HPDE6-E6E7 (cell line): ENCODE data around the gene DEPP1.

Experiments used
- DNase-seq: peaks from one replicate; pipeline ENCODE4 v3.0.0; 2011; ENCODE audit warnings: missing footprints; ENCODE audit errors: extremely low spot score

DEPP1 gene

DNA sequence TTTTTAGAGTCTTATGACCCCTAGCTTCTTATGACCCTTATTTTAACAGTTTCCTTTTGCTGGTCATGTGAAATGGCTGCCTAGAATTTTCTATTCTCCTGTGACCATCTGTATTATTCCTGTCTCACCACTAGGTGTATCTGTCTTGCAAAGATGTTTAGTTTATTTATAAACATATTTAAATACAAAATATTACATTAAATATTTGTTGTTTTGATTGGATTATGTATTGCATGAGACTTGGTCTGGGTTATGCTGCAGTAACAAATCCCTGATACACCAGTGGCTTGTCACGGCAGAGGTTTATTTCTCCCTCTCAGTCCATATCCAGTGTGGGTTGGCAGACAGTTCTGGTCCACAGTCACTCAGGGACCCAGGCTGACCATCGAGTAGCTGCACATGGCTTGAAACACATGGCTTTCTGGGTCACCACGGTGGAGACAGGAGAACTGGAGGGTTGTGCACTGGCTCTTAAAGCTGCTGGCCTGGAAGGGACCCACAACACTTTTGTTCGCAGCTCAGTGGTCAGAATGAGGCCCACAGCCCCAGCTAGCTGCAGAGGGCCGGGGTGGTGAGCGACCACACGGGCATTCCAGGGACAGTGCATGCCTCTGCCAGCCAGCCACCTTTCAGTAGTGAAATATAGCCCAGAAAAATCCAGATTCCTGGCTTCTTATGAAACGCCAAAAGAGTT is 11.6 kb downstream of the DEPP1 start:
- no peak for DNase-seq

GRCh38 chr10:44966129-44966815 is 12.3 kb downstream of the DEPP1 start:
- DNase-seq, result no peak

GRCh38 chr10:44965651-44966097 is 12.9 kb downstream of the DEPP1 start:
- DNase-seq, result no peak

GRCh38 chr10:44965104-44965503 is 13.5 kb downstream of the DEPP1 start:
- no peak for DNase-seq

GRCh38 chr10:44963772-44964633 is 14.6 kb downstream of the DEPP1 start:
- DNase-seq, result no peak

- DNase-seq, result no peak
Measured at GRCh38 chr10:44962870-44963738, 15.5 kb downstream of the DEPP1 start.

DNA sequence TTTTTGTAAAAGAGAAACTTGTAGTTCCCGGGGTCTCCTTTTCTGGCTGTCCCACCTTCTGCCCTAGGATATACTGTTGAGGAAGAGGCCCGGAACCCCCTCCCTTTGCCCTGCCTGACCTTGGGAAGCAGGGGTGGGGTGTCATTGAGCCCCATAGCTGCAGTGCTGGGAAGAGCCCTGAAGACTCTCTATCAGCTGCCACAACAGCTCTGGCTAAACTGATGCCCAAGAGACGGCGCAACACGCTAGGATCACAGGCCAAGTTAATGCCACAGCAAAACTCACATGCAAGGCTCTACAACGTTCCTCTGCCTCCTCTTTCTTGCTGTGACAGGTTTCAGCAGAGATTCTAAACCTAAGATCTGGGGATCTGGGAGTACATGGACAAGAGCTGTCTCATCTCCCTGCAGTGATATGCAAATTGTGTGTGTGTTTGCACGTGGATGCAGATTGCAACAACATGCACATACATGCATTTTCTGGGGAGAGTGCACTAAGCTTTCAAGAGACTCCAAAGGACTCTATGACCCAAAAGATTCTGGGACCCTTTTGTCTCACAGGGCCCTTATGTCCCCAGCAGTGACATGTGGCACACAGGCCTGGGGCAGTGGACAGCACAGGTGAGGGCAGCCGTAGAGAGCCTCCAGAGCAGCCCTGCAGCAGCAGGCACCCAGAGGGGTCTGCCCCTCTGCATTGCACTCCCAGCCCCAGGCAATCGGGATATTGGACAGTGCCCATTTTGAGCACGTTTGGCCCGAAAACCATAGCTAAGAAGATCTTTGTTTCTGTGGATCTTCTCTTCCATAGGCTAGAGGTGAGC is 16.5 kb downstream of the DEPP1 start:
- DNase-seq, result no peak

- no peak for DNase-seq
Measured at GRCh38 chr10:44961230-44961571, 17.4 kb downstream of the DEPP1 start.

GRCh38 chr10:44960482-44961229 is 18.0 kb downstream of the DEPP1 start:
- no peak for DNase-seq

DNA sequence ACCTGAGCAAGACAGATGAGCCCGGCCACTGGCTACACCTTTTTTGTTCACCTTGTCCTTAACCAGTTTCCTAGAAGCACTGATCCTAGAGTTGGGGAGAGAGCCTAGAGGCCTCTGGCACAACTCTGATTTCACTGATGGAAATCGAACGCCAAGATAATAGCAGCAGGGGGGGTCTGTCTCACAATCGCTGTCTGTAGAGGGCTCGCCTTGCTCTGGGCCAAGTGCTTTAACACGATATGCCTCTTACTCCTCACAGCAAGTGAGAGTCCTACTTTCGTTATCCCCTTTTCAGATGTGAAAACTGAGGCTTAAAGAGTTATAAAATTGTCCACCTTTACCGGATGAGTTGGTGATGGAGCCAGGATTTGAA is 18.5 kb downstream of the DEPP1 start:
- no peak for DNase-seq

- DNase-seq, result peak; percentile 92
Measured at GRCh38 chr10:44959247-44960087, 19.1 kb downstream of the DEPP1 start, which contains the start of gene RASSF4. Gene RASSF4 (plus strand): TSS chr10:44959802. CDS start chr10:44970203, 10,401 bp downstream.

- no peak for DNase-seq
Measured at GRCh38 chr10:44958898-44959246, 19.7 kb downstream of the DEPP1 start.

DNA sequence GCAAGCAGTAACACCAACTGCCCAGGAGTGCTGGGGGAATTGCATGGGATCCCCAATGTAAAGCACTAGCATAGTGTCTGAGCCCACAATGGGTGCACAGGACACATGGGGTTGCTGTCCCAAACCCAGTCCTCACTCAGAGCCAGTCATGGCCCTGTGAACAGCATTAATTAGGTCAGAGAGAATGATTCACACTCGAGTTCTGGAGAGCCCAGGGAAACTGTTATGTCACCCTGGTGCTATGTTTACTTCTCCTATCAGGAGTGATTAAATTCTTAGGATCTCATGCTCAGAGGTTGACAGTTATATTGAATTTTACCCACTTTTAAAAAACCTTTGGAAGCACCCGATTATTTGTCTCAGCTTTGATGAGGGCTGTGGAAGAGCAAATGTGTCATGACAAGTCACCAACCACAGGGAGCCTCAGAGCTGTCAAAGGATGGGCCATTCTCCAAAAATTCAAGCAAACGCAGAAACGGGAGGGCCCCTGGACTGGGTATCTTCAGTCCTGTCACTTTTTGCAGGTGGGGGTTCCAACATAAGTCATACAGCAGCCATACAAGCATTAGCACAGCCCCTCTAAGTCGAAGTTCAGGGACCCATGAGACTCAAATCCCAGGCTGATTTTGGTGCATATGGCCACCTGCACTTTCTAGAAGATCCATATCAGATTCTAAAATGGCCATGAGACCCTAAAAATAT is 20.3 kb downstream of the DEPP1 start:
- DNase-seq, result no peak

DNA sequence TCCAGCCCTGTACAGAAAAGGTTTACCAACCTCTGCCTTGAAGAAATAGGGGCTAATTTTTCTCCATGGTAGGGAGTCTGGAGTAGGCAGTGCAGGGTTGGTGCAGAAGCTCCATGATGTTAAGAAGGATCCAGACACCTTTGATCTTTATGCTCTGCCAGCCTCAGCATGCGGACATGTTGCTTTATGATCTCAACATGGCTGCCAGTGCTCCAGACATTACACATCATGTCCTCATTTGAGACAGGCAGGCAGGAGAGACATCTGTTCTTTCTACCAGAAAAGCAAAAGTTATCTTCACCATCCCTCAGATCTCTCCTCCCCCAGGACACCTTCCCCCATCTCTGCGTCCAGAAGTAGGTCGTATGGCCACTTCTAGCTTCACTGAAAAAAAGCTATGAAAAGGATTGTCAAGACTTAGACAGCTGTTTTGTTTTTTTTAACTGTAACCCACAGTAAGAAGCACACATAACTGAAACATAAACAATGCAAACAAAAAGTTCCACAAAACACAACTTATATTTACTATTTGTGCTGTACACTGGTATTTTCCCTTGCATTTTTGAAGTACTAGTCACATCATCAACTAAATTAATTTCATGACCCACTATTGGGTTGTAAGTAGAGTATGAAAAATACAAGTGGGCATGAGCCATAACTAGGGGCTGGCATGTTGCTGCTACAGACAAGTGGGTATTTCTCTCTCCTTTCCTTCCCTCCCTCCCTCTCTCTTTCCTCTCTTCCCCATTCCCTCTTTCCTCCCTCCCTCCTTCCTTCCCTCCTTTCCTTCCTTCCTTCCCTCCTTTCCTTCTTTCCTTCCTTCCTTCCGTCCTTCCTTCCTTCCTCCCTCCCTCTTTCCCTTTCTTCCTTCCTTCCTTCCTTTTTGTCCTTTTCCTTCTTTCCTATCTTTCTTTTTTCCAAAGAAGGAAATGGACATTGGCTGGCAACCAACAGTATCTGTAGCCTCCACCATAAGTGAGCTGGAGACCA is 21.6 kb downstream of the DEPP1 start:
- DNase-seq, result no peak

- no peak for DNase-seq
Measured at GRCh38 chr10:44956226-44956625, 22.4 kb downstream of the DEPP1 start.

- DNase-seq, result no peak
Measured at GRCh38 chr10:44955413-44956070, 23.1 kb downstream of the DEPP1 start.

DNA sequence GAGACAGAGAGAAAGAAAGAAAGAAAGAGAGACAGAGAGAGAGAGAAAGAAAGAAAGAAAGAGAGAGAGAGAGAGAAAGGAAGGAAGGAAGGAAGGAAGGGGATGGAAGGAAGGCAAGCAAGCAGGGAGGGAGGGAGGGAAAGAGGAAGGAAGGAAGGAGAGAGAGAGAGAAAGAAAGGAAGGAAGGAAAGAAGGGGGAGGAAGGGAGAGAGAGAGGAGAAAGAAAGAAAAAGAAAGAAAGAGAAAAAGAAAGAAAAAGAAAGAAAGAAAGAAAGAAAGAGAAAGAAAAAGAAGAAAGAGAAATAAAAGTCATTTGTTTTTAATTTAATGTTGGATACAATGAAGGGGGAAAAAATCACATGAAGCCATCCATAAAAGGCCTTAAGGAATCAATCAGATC is 23.6 kb downstream of the DEPP1 start:
- DNase-seq, result no peak
